ENCODE data around the gene ADIPOQ. TPM values are rescaled to one million over a fixed set of nuclear protein-coding genes. Genes with fewer than 3 reads are reported as not detected.
A peak's percentile ranks its signal among the peaks of the same experiment; 100 is the strongest.
"Not testable (repeated sequence)": the region's sequence is repeated elsewhere in the genome, so short reads cannot be mapped to it uniquely, and the experiment has no call there.

Gene ADIPOQ
- total and polyA plus RNA-seq, 2 donors, result 1.4 to 18.7 TPM

GRCh38 chr3:186841620-186842019 is 890 bp upstream of the ADIPOQ start:
- WGBS, result 60% methylated on average over 4 of the region's 4 CpGs
- H3K4me3 ChIP-seq (ENCODE audit: low read depth, low read length), result no peak overlapping the region
- no peaks in the 10 kb centered on the region for H3K36me3 ChIP-seq (ENCODE audit: insufficient read depth)
- no peaks in the 10 kb centered on the region for H3K4me1 ChIP-seq (ENCODE audit: insufficient read depth)
- no peak overlapping the region for H3K27ac ChIP-seq (ENCODE audit: low read depth)
- DNase-seq (ENCODE audit: extremely low spot score), result no peak

GRCh38 chr3:186843039-186843432 is 526 bp downstream of the ADIPOQ start:
- 84% methylated on average over 3 of the region's 3 CpGs for WGBS

GRCh38 chr3:186844908-186845307 is 2.4 kb downstream of the ADIPOQ start:
- WGBS, result 78% methylated on average over 11 of the region's 11 CpGs
- DNase-seq (ENCODE audit: extremely low spot score), result no peak
- no peaks in the 10 kb centered on the region for H3K4me1 ChIP-seq (ENCODE audit: insufficient read depth)
- no peak overlapping the region for H3K27ac ChIP-seq (ENCODE audit: low read depth)
- H3K36me3 ChIP-seq (ENCODE audit: insufficient read depth), result no peaks in the 10 kb centered on the region
- H3K4me3 ChIP-seq (ENCODE audit: low read depth, low read length), result no peak overlapping the region

More at GRCh38 chr3:186843039-186843432, 526 bp downstream of the ADIPOQ start:
- Histone ChIP-seq H3K27ac (ENCODE audit: low read depth) (no peak overlapping the region), H3K36me3 (ENCODE audit: insufficient read depth) (no peaks in the 10 kb centered on the region), H3K4me3 (ENCODE audit: low read depth, low read length) (no peak overlapping the region), H3K4me1 (ENCODE audit: insufficient read depth) (no peaks in the 10 kb centered on the region)
- no peak for DNase-seq (ENCODE audit: extremely low spot score)

- 65% methylated on average over 10 of the region's 10 CpGs for WGBS
- Histone ChIP-seq H3K36me3 (ENCODE audit: insufficient read depth) (no peaks in the 10 kb centered on the region), H3K4me3 (ENCODE audit: low read depth, low read length) (no peak overlapping the region), H3K27ac (ENCODE audit: low read depth) (no peak overlapping the region), H3K4me1 (ENCODE audit: insufficient read depth) (no peaks in the 10 kb centered on the region)
- DNase-seq (ENCODE audit: extremely low spot score), result no peak
These were observed 3.2 kb downstream of the ADIPOQ start for GRCh38 chr3:186845756-186846155.

GRCh38 chr3:186847437-186847836 is 4.9 kb downstream of the ADIPOQ start:
- no peaks in the 10 kb centered on the region for H3K4me1 ChIP-seq (ENCODE audit: insufficient read depth)
- WGBS, result 70% methylated on average over 2 of the region's 2 CpGs
- no peak overlapping the region for H3K27ac ChIP-seq (ENCODE audit: low read depth)
- H3K4me3 ChIP-seq (ENCODE audit: low read depth, low read length), result no peak overlapping the region
- H3K36me3 ChIP-seq (ENCODE audit: insufficient read depth), result no peaks in the 10 kb centered on the region
- no peak for DNase-seq (ENCODE audit: extremely low spot score)

- H3K4me3 ChIP-seq (ENCODE audit: low read depth, low read length), result no peak overlapping the region
- no peak for DNase-seq (ENCODE audit: extremely low spot score)
- no peaks in the 10 kb centered on the region for H3K4me1 ChIP-seq (ENCODE audit: insufficient read depth)
- WGBS, result 6% methylated on average over 1 of the region's 1 CpG
- no peaks in the 10 kb centered on the region for H3K36me3 ChIP-seq (ENCODE audit: insufficient read depth)
- H3K27ac ChIP-seq (ENCODE audit: low read depth), result no peak overlapping the region
These were observed 7.0 kb downstream of the ADIPOQ start for GRCh38 chr3:186849374-186849975.

- not testable (repeated sequence) for DNase-seq (ENCODE audit: extremely low spot score); H3K4me1 ChIP-seq (ENCODE audit: insufficient read depth); H3K4me3 ChIP-seq (ENCODE audit: low read depth, low read length); H3K36me3 ChIP-seq (ENCODE audit: insufficient read depth); H3K27ac ChIP-seq (ENCODE audit: low read depth)
- WGBS, result 92% methylated on average over 3 of the region's 3 CpGs
These were observed 9.3 kb downstream of the ADIPOQ start for GRCh38 chr3:186851835-186852234.

GRCh38 chr3:186852994-186853393 is 10.5 kb downstream of the ADIPOQ start:
- no peak for DNase-seq (ENCODE audit: extremely low spot score)
- no peaks in the 10 kb centered on the region for H3K36me3 ChIP-seq (ENCODE audit: insufficient read depth)
- no peak overlapping the region for H3K27ac ChIP-seq (ENCODE audit: low read depth)
- H3K4me3 ChIP-seq (ENCODE audit: low read depth, low read length), result no peak overlapping the region
- no peaks in the 10 kb centered on the region for H3K4me1 ChIP-seq (ENCODE audit: insufficient read depth)
- 90% methylated on average over 6 of the region's 6 CpGs for WGBS

- DNase-seq (ENCODE audit: extremely low spot score), result no peak
- Histone ChIP-seq H3K36me3 (ENCODE audit: insufficient read depth) (no peaks in the 10 kb centered on the region), H3K27ac (ENCODE audit: low read depth) (no peak overlapping the region), H3K4me3 (ENCODE audit: low read depth, low read length) (no peak overlapping the region), H3K4me1 (ENCODE audit: insufficient read depth) (no peaks in the 10 kb centered on the region)
- 99% methylated on average over 8 of the region's 8 CpGs for WGBS
These were observed 11.6 kb downstream of the ADIPOQ start for GRCh38 chr3:186854146-186854545.

GRCh38 chr3:186854954-186855353 is 12.4 kb downstream of the ADIPOQ start:
- WGBS, result 0% methylated on average over 1 of the region's 1 CpG
- Histone ChIP-seq H3K4me1 (ENCODE audit: insufficient read depth) (no peaks in the 10 kb centered on the region), H3K4me3 (ENCODE audit: low read depth, low read length) (no peak overlapping the region), H3K36me3 (ENCODE audit: insufficient read depth) (no peaks in the 10 kb centered on the region), H3K27ac (ENCODE audit: low read depth) (no peak overlapping the region)
- no peak for DNase-seq (ENCODE audit: extremely low spot score)

GRCh38 chr3:186857743-186858142 is 15.2 kb downstream of the ADIPOQ start:
- no peak for DNase-seq (ENCODE audit: extremely low spot score)
- H3K36me3 ChIP-seq (ENCODE audit: insufficient read depth), result no peaks in the 10 kb centered on the region
- H3K4me3 ChIP-seq (ENCODE audit: low read depth, low read length), result no peak overlapping the region
- no peaks in the 10 kb centered on the region for H3K4me1 ChIP-seq (ENCODE audit: insufficient read depth)
- peak overlapping the region; percentile 1 for H3K27ac ChIP-seq (ENCODE audit: low read depth)
- 87% methylated on average over 4 of the region's 4 CpGs for WGBS

GRCh38 chr3:186865215-186865853 is 22.8 kb downstream of the ADIPOQ start:
- WGBS, result no CpG with 5 or more reads among the region's 13 CpGs
- H3K36me3 ChIP-seq (ENCODE audit: insufficient read depth); DNase-seq (ENCODE audit: extremely low spot score): not testable (repeated sequence)

GRCh38 chr3:186866095-186866494 is 23.6 kb downstream of the ADIPOQ start:
- H3K4me3 ChIP-seq (ENCODE audit: low read depth, low read length); H3K36me3 ChIP-seq (ENCODE audit: insufficient read depth); H3K27ac ChIP-seq (ENCODE audit: low read depth); H3K4me1 ChIP-seq (ENCODE audit: insufficient read depth); DNase-seq (ENCODE audit: extremely low spot score): not testable (repeated sequence)
- no CpG with 5 or more reads among the region's 5 CpGs for WGBS

More at GRCh38 chr3:186865215-186865853, 22.8 kb downstream of the ADIPOQ start:
- H3K4me1 ChIP-seq (ENCODE audit: insufficient read depth); H3K27ac ChIP-seq (ENCODE audit: low read depth); H3K4me3 ChIP-seq (ENCODE audit: low read depth, low read length): not testable (repeated sequence)

- Histone ChIP-seq H3K4me3 (ENCODE audit: low read depth, low read length) (no peak overlapping the region), H3K4me1 (ENCODE audit: insufficient read depth) (no peaks in the 10 kb centered on the region), H3K36me3 (ENCODE audit: insufficient read depth) (no peaks in the 10 kb centered on the region), H3K27ac (ENCODE audit: low read depth) (no peak overlapping the region)
- whole genome bisulfite sequencing, result 39% methylated on average over 2 of the region's 2 CpGs
- DNase-seq (ENCODE audit: extremely low spot score), result no peak
These were observed 27.0 kb downstream of the ADIPOQ start for GRCh38 chr3:186869253-186870100.

Data from urinary bladder (tissue), 4 donors.